HG03097 (cell line): Measurements from ENCODE around the gene ALOX12.
"Not testable (repeated sequence)": the region's sequence is repeated elsewhere in the genome, so short reads cannot be mapped to it uniquely, and the experiment has no call there.

Experiments used
- ATAC-seq: cut with Tn5 transposase; IDR thresholded peaks from one replicate; pipeline ENCODE4 v1.9.1; 2021; ENCODE audit not compliant: unreplicated experiment, low FRiP score

ALOX12 gene

DNA sequence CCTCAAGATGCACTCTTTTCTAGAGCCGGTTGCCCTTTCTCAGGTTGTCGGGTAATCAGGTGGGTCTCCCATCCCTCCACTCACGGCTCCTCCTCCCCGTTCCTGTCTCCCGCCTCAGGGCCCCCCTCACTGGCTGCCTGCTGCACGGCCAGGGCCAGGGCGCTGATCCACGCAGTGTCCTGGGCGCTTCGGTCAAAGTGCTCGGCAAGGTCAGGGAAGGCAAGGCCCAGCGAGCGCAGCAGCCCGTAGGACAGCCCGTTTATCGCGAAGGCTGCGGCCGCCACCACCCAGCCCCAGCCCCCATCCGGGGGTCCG lies 47.3 kb downstream of the ALOX12 start:
- no peak for ATAC-seq

DNA sequence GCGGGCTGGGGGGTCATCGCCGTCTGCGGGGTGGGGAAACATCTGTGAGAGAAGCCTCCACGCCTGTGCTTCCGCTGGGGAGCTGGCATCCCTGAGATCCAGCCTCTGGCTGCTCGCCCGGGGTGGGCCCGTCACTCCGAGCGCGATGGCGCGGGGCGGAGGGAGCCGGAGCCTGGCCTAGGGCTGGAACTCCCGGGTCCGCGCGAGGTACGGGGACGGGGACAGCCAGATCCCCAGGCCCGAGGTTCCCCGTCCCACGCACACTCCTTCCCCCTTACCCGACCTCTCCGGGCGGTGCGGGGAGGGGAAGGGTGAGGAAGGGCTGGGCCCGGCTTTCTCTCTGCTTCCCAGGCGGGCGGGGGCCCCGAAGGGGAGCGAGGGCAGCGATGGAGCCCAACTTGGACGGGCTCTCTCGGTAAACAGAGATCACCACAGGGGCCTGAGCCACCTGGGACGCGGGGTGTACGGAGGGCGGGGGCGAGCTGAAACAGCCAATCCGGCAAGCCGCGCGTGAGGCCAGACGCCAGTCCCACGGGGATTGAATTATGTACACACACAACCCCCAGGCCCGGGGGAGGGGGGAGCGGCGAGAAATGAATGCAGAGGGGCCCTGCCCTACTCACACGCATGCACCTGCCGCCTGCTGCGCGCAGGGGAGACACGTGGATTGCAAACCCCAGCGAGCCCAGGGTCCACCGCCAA lies 47.8 kb downstream of the ALOX12 start, which contains the start of gene SLC16A11:
Gene SLC16A11, minus strand, starts transcription at position 596 of the 702 bp plus-strand sequence. Its CDS starts 579 bp downstream, at position 17.
- ATAC-seq, result no peak

DNA sequence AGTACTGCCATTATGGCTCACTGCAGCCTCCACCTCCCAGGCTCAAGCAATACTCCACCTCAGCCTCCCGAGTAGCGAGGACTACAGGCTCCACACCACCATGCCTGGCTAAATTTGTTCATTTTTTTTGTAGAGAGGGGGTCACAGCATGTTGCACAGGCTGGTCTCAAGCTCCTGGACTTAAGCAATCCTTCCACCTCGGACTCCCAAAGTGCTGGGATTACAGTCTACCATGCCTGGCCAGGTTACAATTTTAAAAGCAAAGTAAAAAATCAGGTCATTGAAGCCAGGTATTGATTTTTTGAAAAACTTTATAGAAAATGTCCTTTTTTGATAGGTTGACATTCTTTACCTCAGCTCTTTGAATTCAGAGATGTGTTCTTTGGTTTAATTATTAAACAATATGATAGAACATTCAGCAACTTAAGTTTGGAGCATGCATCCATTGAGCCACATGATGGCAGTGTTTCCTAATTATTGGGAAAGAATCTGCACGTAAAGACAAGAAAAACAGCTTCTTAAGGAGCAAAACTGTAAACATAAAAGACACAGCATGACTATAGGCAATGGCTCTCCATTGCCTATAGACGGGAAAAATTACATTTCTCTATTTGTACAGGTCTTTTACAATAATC lies 49.8 kb downstream of the ALOX12 start:
- no peak for ATAC-seq

DNA sequence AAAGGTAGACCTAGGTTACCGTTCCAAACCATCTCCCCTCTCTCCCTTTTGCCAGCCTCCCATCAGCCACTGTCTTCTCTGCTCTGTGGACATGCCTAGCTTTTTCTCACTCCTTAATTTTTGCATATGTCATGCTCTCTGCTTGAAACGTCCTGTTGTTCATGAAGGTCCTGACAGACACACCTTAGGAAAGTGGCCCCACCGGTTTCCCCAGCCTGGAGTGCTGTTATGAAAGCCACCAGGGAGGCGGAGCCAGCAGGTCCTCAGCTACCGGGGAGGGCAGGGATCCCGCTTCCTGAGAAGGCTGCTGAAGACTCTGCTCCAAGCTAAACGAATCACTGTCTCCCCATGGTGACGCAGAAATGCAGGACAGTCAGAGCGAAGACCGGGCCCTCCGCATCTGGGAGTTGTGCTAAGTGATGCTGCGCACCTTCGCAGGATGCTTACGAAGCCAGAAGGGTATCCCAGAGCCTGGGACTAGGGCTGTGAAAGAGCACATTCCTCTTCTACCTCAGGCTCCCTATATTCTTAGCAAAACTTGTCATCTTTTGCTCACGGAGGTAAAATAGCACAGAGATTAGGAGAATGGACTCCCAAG lies 50.4 kb downstream of the ALOX12 start:
- no peak for ATAC-seq

DNA sequence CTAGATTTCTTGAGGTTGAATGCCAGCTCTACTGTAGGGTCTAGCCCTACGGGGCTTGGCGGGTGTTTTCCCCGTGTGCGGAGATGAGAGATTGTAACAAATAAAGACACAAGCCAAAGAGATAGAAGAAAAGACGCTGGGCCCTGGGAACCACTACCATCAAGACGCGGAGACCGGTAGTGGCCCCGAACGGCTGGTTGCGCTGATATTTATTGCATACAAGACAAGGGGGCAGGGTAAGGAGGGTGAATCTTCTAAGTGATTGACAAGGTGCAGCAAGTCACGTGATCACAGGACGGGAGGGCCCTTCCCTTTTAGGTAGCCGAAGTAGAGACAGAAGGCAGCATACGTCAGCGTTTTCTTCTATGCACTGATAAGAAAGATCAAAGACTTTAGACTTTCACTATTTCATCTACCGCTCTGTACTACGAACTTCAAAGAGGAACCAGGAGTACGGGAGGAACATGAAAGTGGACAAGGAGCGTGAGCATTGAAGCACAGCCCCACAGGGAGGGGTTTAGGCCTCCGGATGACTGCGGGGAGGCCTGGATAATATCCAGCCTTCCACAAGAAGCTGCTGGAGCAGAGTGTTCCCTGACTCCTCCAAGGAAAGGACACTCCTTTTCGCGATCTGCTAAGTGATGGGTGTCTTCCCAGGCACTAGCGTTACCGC lies 51.0 kb downstream of the ALOX12 start:
- not testable (repeated sequence) for ATAC-seq

DNA sequence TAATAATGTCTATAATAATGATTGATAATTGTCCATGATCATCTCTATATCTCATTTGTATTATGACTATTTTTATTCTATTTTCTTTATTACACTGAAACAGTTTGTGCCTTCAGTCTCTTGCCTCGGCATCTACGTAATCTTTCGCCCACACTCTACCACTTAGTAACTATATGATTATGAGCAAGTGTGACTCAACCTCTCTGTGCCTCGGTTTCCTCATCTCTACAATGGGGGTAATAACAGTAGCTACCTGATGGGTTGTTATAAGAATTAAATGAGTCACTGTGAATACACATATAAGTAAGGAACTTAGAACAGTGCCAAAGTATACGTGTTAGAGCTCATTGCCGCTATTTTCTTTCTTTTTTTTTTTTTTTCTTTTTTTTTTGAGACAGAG lies 51.7 kb downstream of the ALOX12 start:
- no peak for ATAC-seq

DNA sequence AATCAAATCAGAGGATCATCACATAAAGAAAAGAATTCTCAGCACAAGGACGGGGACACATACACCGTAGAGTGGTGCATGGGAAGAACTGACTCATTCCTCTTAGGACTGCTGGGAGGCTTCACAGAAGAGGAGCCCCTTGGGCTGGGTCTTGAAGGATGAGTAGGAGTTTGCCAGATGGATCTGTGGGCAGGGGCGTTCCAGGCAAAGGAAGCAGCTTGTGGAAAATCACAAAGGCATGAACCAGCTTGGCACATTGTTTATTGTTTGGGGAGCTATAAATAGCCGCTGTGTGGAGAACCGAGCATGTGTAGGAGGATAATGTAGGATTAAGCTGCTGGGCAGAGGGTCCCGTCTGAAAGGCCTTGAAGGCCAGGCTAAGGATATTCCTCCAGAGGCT lies 53.1 kb downstream of the ALOX12 start:
- ATAC-seq, result no peak

DNA sequence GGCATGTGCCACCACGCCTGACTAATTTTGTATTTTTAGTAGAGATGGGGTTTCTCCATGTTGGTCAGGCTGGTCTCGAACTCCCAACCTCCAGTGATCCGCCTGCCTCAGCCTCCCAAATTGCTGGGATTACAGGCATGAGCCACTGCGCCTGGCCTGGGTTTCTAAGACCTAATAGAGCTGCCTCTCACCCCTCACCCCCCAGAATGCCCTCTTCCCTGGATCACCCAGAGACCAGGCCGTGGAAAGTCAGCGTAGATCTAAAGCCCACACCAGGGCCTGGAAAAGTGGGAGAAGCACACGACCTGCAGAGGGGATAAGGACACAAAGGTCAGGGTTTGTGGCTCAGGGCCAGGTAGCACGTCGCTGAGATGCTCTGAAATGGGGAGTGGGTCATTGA lies 54.7 kb downstream of the ALOX12 start:
- not testable (repeated sequence) for ATAC-seq

DNA sequence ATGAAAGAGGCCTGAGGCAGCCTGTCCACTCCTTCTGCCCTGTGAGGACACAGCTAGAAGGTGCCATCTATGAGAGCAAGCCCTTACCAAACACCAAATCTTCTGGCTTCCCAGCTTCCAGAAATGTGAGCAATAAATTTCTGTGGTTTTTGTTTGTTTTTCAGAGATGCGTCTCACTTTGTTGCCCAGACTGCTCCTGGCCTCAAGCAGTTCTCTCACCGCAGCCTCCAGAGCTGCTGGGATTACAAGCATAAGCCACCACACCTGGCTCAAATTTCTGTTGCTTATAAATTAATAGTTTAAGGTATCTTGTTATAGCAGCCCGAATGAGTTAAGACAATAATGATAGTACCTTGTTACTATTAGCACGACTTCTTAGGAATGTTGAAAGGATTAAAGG lies 60.5 kb downstream of the ALOX12 start:
- ATAC-seq, result no peak

DNA sequence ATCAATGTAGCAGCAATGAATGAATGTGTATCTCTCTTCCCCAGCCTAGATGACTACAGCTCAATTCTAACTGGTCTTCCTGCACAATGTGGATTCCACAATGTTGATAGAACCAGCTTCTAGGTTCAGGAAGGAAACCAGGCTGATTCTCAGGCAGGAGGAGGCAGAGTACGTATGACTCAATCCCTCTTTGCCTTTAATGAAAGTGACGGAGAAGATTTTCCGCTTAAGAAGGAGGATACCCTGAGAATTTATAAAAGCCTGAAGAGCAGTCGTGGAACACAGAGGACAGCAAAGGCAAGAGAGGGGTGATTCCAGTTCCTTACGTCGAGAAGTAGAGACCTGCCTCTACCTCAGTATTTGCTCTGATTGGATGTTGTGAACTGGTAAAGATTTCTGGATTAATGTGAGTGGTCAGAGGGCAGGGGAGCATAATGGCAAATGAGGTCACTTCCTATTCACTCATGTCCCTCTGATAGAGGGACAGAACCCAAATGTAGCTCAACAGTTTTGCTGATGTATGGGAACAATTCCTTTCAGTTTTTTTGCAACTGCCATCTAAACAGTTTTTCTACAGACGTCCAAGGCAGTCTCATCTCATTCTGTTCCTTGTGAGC lies 63.1 kb downstream of the ALOX12 start:
- ATAC-seq, result no peak
